BLaER1 (cell line): ENCODE results near the gene NHSL1.

ENCODE experiments used
- H3K27ac ChIP-seq: shearing (Covaris generic); formaldehyde crosslinking; 2 replicates; pipeline ENCODE4 v1.8.1; 2022
- H3K27me3 ChIP-seq: shearing (Covaris generic); formaldehyde crosslinking; 2 replicates; pipeline ENCODE4 v1.8.1; 2022
- H3K36me3 ChIP-seq: shearing (Covaris generic); formaldehyde crosslinking; 2 replicates; pipeline ENCODE4 v1.8.1; 2022
- H3K4me1 ChIP-seq: shearing (Covaris generic); formaldehyde crosslinking; 2 replicates; pipeline ENCODE4 v1.8.1; 2022
- H3K4me2 ChIP-seq: shearing (Covaris generic); formaldehyde crosslinking; 2 replicates; pipeline ENCODE4 v1.8.1; 2022
- H3K4me3 ChIP-seq: shearing (Covaris generic); formaldehyde crosslinking; 2 replicates; pipeline ENCODE4 v1.8.1; 2022
- H3K9ac ChIP-seq: shearing (Covaris generic); formaldehyde crosslinking; 2 replicates; pipeline ENCODE4 v1.8.1; 2022
- H3K9me3 ChIP-seq: shearing (Covaris generic); formaldehyde crosslinking; 2 replicates; pipeline ENCODE4 v1.8.1; 2022
- H4K20me1 ChIP-seq: shearing (Covaris generic); formaldehyde crosslinking; 2 replicates; pipeline ENCODE4 v1.8.1; 2022
- Cebpa-rat ChIP-seq: shearing (Covaris generic); IDR thresholded peaks from 2 replicates; pipeline ENCODE4 v1.8.1; 2022

Gene NHSL1

GRCh38 chr6:138400326-138400725 is 99.0 kb downstream of the NHSL1 start:
- Histone ChIP-seq H3K27ac (no peak overlapping the region), H3K36me3 (no peaks in the 10 kb centered on the region), H3K27me3 (no peaks in the 10 kb centered on the region), H3K4me1 (peaks cover 18% of the 10 kb centered on the region), H3K4me2 (no peak overlapping the region), H3K4me3 (no peak overlapping the region), H3K9ac (no peak overlapping the region), H4K20me1 (no peaks in the 10 kb centered on the region), H3K9me3 (no peaks in the 10 kb centered on the region)
- TF ChIP-seq Cebpa-rat: no peak

DNA sequence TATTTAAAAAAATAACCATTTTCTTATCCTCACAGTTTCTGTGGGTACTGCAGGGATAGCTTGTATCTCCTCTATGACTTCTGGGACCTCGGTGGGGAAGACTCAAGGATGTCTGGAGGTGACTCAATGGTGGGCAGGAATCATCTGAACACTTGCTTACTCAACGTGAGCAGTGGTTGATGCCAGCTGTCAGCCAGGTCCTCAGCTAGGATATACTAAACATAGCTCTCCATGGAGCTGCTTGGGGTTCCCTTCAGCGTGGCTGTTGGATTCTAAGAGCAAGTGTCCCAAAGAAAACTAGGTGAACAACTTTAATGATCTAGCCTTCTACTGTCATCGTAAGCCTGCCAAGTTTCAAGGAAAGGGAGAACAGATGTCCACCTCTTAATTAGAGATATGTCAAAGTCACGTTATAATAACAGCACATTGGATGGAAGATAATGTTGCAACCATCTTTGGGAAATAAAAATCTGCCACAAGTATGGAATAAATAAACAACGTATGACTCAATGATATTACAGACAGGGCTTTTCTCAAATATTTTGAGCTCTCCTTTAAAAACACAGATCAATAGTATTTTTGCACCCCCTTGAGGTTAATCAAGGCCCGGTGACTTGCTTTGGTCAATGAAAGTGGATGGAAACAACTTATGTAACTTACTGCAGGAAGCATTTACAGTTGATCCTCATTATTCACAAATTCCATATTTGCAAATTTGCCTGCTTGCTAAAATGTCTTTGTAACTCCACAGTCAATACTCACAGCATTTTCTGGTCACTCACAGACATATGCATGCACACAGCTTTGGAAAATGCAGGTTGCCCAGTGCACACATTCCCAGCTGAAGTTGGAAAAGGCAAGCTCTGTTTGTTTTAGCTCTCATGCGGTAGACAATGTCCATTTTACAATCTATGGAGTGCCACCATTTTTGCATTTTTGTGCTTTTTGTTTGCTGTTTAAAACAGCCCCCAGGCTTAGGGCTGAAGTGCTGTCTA is 101.9 kb downstream of the NHSL1 start:
- TF ChIP-seq Cebpa-rat: no peak
- H3K4me2 ChIP-seq: no peak overlapping the region

DNA sequence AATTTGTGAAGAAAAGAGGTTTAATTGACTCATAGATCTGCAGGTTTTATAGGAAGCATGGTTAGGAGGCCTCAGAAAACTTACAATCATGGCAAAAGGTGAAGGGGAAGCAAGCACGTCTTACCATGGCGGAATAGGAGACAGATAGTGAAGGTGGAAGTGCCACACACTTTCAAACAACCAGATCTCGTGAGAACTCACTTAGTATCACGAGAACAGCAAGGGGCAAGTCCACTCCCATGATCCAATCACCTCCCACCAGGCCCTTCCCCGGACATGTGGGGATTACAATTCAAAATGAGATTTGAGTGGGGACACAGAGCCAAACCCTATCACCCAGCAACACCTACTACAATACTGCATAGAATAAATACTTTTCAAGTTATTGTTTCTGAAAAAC is 102.6 kb downstream of the NHSL1 start:
- TF ChIP-seq Cebpa-rat: no peak
- H3K9me3 ChIP-seq: no peaks in the 10 kb centered on the region
- H3K4me2 ChIP-seq: no peak overlapping the region

More for the DNA sequence above, 101.9 kb downstream of the NHSL1 start:
- no peaks in the 10 kb centered on the region for H4K20me1 ChIP-seq
- no peak overlapping the region for H3K9ac ChIP-seq
- H3K4me3 ChIP-seq: no peak overlapping the region
- H3K27ac ChIP-seq: no peak overlapping the region
- peaks cover 14% of the 10 kb centered on the region for H3K4me1 ChIP-seq
- no peaks in the 10 kb centered on the region for H3K27me3 ChIP-seq
- no peaks in the 10 kb centered on the region for H3K9me3 ChIP-seq
- H3K36me3 ChIP-seq: no peaks in the 10 kb centered on the region

DNA sequence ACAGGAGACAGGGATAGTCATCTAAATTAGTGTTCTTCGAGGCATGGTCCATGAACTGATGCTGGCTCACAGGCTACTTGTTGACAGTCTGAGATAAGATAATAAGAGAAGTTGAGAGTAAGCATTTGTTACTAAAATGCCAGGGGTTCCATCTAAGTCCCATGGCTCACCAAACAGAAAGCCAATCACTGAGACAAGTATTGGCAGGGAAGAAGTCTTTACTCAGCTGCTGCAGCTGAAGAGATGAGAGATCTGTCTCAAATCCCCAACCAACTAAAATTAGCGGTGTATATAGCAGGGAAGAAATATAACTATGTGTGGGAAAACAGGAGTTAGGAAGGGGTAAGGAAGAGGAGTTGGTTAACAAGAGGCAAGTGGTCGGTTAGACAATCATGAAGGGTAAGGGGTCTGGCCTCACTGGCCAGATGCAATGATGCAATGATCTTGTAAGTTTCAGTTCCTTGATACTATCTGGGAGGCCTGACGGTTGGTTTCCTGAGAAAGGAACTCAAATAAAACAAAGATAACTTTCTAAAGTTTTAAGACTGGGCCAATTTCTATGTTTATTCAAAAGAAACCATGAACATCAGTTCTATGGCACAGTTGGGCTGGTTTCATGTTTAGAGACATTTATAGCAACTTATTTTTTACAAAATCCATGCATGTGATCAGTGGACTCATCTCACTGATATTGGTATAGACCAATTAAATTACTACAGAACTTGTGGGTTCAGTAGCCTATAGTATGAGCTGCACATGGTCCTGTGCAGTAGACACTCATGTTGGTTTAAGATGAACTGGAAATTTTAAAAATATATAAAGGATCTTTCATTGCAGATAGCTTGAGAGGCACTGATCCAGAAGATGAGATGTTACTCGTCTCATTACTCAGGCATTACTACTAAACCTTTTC is 105.2 kb downstream of the NHSL1 start:
- Histone ChIP-seq H3K4me1 (peaks cover 11% of the 10 kb centered on the region), H3K36me3 (no peaks in the 10 kb centered on the region), H3K4me2 (peak overlapping the region; percentile 49), H3K4me3 (no peak overlapping the region), H3K27me3 (no peaks in the 10 kb centered on the region), H3K27ac (peak overlapping the region; percentile 52; the same call in 1 of the 2 replicates), H3K9me3 (no peaks in the 10 kb centered on the region), H4K20me1 (no peaks in the 10 kb centered on the region), H3K9ac (no peak overlapping the region)
- peak; percentile 52; the same call in 1 of the 2 replicates for TF ChIP-seq Cebpa-rat

More for the DNA sequence above, 102.6 kb downstream of the NHSL1 start:
- peaks cover 11% of the 10 kb centered on the region for H3K4me1 ChIP-seq
- no peaks in the 10 kb centered on the region for H3K27me3 ChIP-seq
- no peaks in the 10 kb centered on the region for H4K20me1 ChIP-seq
- H3K36me3 ChIP-seq: no peaks in the 10 kb centered on the region
- H3K27ac ChIP-seq: no peak overlapping the region
- no peak overlapping the region for H3K9ac ChIP-seq
- no peak overlapping the region for H3K4me3 ChIP-seq

DNA sequence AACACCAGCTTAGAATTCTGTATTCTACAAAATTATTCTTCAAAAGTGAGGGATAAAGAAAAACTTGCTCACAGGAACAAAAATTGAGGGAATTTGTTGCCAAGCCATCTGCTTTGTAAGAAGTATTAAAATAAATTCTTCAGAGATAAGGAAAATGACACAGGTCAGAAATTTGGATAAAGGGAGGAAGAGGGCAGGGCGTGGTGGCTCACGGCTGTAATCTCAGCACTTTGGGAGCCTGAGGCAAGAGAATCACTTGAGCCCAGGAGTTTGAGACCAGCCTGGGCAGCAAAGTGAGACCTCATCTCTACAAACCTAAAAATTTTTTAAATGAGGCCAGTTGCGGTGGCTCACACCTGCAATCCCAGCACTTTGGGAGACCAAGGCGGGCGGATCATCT is 109.7 kb downstream of the NHSL1 start:
- H3K9me3 ChIP-seq: no peaks in the 10 kb centered on the region
- no peak overlapping the region for H3K9ac ChIP-seq
- no peak overlapping the region for H3K4me2 ChIP-seq
- H4K20me1 ChIP-seq: no peaks in the 10 kb centered on the region
- H3K36me3 ChIP-seq: no peaks in the 10 kb centered on the region
- TF ChIP-seq Cebpa-rat: no peak
- H3K27ac ChIP-seq: no peak overlapping the region
- no peak overlapping the region for H3K4me3 ChIP-seq
- peaks cover 9% of the 10 kb centered on the region for H3K4me1 ChIP-seq
- H3K27me3 ChIP-seq: no peaks in the 10 kb centered on the region

DNA sequence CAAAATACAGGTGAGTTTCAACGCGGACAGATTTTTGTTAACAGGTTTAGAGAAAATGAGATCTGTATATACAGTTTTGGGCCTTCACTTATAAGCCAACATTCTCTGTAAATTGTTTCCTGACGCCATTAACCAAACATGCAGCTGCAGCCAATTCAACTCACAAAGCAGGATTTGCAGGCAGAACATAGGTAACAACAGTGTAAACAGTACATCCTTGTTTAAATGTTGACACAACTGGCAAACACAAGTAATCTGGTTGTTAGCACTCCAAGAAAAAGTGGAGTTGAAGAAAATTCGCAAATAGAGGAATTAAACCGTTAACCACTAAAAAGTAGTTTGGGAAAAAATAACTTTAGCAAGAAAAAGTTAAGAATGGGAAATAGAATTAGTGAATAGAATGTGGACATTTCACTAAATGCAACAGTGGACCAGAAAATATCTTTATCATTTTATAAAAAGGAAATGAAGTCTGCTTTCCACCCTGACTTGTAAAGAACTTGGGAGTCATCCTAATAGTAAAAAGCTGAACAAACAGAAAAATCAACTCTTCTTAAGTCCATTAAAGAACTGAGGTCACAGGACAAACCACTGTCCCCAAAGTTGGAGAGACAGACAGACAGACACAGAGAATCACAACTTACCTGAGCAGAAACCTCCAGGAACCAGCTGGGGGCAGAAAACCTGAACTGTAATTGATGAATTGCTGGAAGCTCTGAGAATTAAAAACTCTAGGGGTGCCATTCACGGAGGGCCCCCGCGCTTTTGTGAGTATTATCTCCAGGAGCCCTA is 111.5 kb downstream of the NHSL1 start:
- Histone ChIP-seq H3K27me3 (no peaks in the 10 kb centered on the region), H3K4me2 (no peak overlapping the region), H3K36me3 (no peaks in the 10 kb centered on the region), H4K20me1 (no peaks in the 10 kb centered on the region), H3K9me3 (no peaks in the 10 kb centered on the region), H3K4me3 (no peak overlapping the region), H3K4me1 (no peaks in the 10 kb centered on the region), H3K27ac (no peak overlapping the region), H3K9ac (no peak overlapping the region)
- no peak for TF ChIP-seq Cebpa-rat

GRCh38 chr6:138386897-138387296 is 112.4 kb downstream of the NHSL1 start:
- no peaks in the 10 kb centered on the region for H3K9me3 ChIP-seq
- H3K4me2 ChIP-seq: no peak overlapping the region
- no peak overlapping the region for H3K9ac ChIP-seq
- H3K4me3 ChIP-seq: no peak overlapping the region
- no peaks in the 10 kb centered on the region for H3K4me1 ChIP-seq
- H4K20me1 ChIP-seq: no peaks in the 10 kb centered on the region
- H3K36me3 ChIP-seq: no peaks in the 10 kb centered on the region
- no peak overlapping the region for H3K27ac ChIP-seq
- no peak for TF ChIP-seq Cebpa-rat
- H3K27me3 ChIP-seq: no peaks in the 10 kb centered on the region

- no peak for TF ChIP-seq Cebpa-rat
- no peaks in the 10 kb centered on the region for H4K20me1 ChIP-seq
- no peak overlapping the region for H3K27ac ChIP-seq
- no peaks in the 10 kb centered on the region for H3K4me1 ChIP-seq
- no peaks in the 10 kb centered on the region for H3K36me3 ChIP-seq
- no peaks in the 10 kb centered on the region for H3K9me3 ChIP-seq
- no peak overlapping the region for H3K4me2 ChIP-seq
- no peak overlapping the region for H3K4me3 ChIP-seq
- no peak overlapping the region for H3K9ac ChIP-seq
- no peaks in the 10 kb centered on the region for H3K27me3 ChIP-seq
Measured at GRCh38 chr6:138383776-138384175, 115.5 kb downstream of the NHSL1 start.
